ENCODE results near the gene SLIT1.

Gene SLIT1

DNA sequence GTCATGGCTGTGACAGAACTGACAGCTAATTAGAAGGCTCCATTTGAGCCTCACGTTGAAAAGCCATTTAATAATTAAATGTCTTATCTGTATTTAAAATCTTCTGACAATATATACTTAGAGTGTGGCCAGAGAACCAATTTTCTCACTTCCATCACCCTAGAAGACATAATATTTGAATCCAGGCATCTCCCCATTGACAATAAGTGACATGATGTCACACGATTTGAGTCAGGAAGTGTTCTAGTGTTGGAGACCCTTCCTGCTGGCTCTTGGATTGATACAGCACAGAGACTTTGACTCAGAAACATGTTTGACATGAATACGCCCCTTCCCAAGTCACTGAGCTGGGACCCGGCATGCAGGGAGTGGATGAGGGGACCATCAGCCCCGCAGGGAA lies 85.9 kb downstream of the SLIT1 start:
- TF ChIP-seq SIN3A (IDR thresholded peaks at IDR 0.05; ENCODE audit: borderline replicate concordance, insufficient read depth, low read length): no peak
- TF ChIP-seq POLR2AphosphoS5 (IDR thresholded peaks at IDR 0.05; ENCODE audit: low read depth, low read length): no peak

- TF ChIP-seq, protein P1, sequence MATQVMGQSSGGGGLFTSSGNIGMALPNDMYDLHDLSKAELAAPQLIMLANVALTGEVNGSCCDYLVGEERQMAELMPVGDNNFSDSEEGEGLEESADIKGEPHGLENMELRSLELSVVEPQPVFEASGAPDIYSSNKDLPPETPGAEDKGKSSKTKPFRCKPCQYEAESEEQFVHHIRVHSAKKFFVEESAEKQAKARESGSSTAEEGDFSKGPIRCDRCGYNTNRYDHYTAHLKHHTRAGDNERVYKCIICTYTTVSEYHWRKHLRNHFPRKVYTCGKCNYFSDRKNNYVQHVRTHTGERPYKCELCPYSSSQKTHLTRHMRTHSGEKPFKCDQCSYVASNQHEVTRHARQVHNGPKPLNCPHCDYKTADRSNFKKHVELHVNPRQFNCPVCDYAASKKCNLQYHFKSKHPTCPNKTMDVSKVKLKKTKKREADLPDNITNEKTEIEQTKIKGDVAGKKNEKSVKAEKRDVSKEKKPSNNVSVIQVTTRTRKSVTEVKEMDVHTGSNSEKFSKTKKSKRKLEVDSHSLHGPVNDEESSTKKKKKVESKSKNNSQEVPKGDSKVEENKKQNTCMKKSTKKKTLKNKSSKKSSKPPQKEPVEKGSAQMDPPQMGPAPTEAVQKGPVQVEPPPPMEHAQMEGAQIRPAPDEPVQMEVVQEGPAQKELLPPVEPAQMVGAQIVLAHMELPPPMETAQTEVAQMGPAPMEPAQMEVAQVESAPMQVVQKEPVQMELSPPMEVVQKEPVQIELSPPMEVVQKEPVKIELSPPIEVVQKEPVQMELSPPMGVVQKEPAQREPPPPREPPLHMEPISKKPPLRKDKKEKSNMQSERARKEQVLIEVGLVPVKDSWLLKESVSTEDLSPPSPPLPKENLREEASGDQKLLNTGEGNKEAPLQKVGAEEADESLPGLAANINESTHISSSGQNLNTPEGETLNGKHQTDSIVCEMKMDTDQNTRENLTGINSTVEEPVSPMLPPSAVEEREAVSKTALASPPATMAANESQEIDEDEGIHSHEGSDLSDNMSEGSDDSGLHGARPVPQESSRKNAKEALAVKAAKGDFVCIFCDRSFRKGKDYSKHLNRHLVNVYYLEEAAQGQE (IDR thresholded peaks at IDR 0.05; ENCODE audit: insufficient read depth in 1 of 2, low read depth in 2 of 2, low read length in 2 of 2): no peak
- TF ChIP-seq FOXP2 (optimal IDR thresholded peaks at IDR 0.05; ENCODE audit: borderline replicate concordance, extremely low read depth, extremely low read length, insufficient read depth): no peak
- no peak for TF ChIP-seq TAF1 (IDR thresholded peaks at IDR 0.05; ENCODE audit: borderline replicate concordance, insufficient read depth, low read length)
- TF ChIP-seq POLR2AphosphoS5 (IDR thresholded peaks at IDR 0.05; ENCODE audit: low read depth, low read length): no peak
- TF ChIP-seq SIN3A (IDR thresholded peaks at IDR 0.05; ENCODE audit: borderline replicate concordance, insufficient read depth, low read length): no peak
Observed at GRCh38 chr10:97099089-97099488, 86.7 kb downstream of the SLIT1 start.

DNA sequence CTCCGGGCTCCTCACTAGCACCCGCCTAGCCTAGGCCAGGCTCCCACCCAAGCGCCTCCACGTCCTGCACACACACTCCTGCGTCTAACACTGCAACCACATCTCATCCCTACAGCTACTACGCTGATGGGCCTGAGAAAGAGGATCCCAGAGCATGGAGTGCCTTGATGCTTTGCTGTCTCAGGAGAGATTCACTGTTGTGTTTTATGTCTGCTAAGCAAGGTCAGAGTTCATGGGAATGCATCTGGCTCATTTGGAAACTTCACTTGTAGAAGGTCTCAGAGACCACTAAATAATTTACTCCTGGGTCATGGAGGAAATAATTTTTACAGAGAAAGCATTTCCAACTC lies 88.7 kb downstream of the SLIT1 start:
- TF ChIP-seq TAF1 (IDR thresholded peaks at IDR 0.05; ENCODE audit: borderline replicate concordance, insufficient read depth, low read length): no peak
- TF ChIP-seq, protein P1 (IDR thresholded peaks at IDR 0.05; ENCODE audit: insufficient read depth in 1 of 2, low read depth in 2 of 2, low read length in 2 of 2): no peak

GRCh38 chr10:97096261-97097083 lies 89.3 kb downstream of the SLIT1 start:
- TF ChIP-seq SIN3A (IDR thresholded peaks at IDR 0.05; ENCODE audit: borderline replicate concordance, insufficient read depth, low read length) (no peak), POLR2AphosphoS5 (IDR thresholded peaks at IDR 0.05; ENCODE audit: low read depth, low read length) (no peak), TAF1 (IDR thresholded peaks at IDR 0.05; ENCODE audit: borderline replicate concordance, insufficient read depth, low read length) (no peak), FOXP2 (optimal IDR thresholded peaks at IDR 0.05; ENCODE audit: borderline replicate concordance, extremely low read depth, extremely low read length, insufficient read depth) (no peak)
- TF ChIP-seq, protein P1 (IDR thresholded peaks at IDR 0.05; ENCODE audit: insufficient read depth in 1 of 2, low read depth in 2 of 2, low read length in 2 of 2): no peak

- TF ChIP-seq FOXP2 (optimal IDR thresholded peaks at IDR 0.05; ENCODE audit: borderline replicate concordance, extremely low read depth, extremely low read length, insufficient read depth) (no peak), TAF1 (IDR thresholded peaks at IDR 0.05; ENCODE audit: borderline replicate concordance, insufficient read depth, low read length) (no peak), POLR2AphosphoS5 (IDR thresholded peaks at IDR 0.05; ENCODE audit: low read depth, low read length) (no peak), SIN3A (IDR thresholded peaks at IDR 0.05; ENCODE audit: borderline replicate concordance, insufficient read depth, low read length) (no peak)
- TF ChIP-seq, protein P1 (IDR thresholded peaks at IDR 0.05; ENCODE audit: insufficient read depth in 1 of 2, low read depth in 2 of 2, low read length in 2 of 2): no peak
Observed at GRCh38 chr10:97095701-97096260, 90.0 kb downstream of the SLIT1 start.
